A549 (cell line): ENCODE results near the gene TMEM91.

Experiments used
- CHD2 ChIP-seq: fragments of 150-350 bp; IDR thresholded peaks from 2 replicates; pipeline ENCODE4 v1.6.1; 2014; ENCODE audit warnings: low read length; ENCODE audit not compliant: partially characterized antibody
- PHF8 ChIP-seq: fragments of 200-600 bp; sonication (generic); IDR thresholded peaks from 2 replicates; pipeline ENCODE4 v1.6.1; 2016; ENCODE audit warnings: low read depth, mild to moderate bottlenecking, antibody characterized with exemption, moderate library complexity, borderline replicate concordance
- POLR2A ChIP-seq: IDR thresholded peaks from 2 replicates; pipeline ENCODE4 v1.6.1; 2012; ENCODE audit warnings: mild to moderate bottlenecking, low read length
- USF2 ChIP-seq: fragments of 450-650 bp; IDR thresholded peaks from 2 replicates; pipeline ENCODE4 v1.6.1; 2014; ENCODE audit warnings: antibody characterized with exemption
- TF ChIP-seq, protein P1 (sequence below): fragments of >200 bp; sonication (Bioruptor Twin); formaldehyde crosslinking; IDR thresholded peaks from 3 replicates; pipeline ENCODE4 v1.5.1; 2016
- TF ChIP-seq, protein P2 (sequence below): fragments of 250-450 bp; sonication (Bioruptor Pico); IDR thresholded peaks from 2 replicates; pipeline ENCODE4 v1.5.0; 2020; ENCODE audit warnings: low read depth, mild to moderate bottlenecking, moderate library complexity

DNA sequence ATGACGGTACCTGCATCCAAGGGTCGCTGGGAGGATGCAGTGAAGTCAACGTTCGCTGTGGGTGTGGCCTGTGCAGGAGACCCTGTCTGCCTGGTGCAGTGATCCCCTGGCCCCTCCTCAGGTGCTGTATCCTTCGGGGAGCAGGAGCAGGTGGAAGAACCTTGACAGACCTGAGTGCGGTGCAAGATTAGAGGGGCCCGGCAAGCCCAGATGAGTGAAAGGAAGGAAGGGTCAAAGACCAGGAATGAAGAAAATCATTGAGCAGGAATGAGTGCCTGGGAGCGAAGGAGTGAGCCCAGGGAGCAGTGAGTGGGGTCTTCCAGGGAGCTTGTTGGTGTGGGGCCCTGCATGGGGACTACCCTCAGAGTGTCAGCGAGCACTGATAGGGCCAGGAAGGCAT lies 38.1 kb downstream of the TMEM91 start:
- TF ChIP-seq PHF8 (no peak), USF2 (no peak), POLR2A (no peak), CHD2 (no peak)
- TF ChIP-seq, protein P1, sequence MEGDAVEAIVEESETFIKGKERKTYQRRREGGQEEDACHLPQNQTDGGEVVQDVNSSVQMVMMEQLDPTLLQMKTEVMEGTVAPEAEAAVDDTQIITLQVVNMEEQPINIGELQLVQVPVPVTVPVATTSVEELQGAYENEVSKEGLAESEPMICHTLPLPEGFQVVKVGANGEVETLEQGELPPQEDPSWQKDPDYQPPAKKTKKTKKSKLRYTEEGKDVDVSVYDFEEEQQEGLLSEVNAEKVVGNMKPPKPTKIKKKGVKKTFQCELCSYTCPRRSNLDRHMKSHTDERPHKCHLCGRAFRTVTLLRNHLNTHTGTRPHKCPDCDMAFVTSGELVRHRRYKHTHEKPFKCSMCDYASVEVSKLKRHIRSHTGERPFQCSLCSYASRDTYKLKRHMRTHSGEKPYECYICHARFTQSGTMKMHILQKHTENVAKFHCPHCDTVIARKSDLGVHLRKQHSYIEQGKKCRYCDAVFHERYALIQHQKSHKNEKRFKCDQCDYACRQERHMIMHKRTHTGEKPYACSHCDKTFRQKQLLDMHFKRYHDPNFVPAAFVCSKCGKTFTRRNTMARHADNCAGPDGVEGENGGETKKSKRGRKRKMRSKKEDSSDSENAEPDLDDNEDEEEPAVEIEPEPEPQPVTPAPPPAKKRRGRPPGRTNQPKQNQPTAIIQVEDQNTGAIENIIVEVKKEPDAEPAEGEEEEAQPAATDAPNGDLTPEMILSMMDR, result no peak
- TF ChIP-seq, protein P2, sequence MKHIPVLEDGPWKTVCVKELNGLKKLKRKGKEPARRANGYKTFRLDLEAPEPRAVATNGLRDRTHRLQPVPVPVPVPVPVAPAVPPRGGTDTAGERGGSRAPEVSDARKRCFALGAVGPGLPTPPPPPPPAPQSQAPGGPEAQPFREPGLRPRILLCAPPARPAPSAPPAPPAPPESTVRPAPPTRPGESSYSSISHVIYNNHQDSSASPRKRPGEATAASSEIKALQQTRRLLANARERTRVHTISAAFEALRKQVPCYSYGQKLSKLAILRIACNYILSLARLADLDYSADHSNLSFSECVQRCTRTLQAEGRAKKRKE (CRISPR knock-in tag), result no peak
